Upper lobe of right lung (tissue), 1 donor: ENCODE measurements around the gene A4GALT. TPM values are rescaled to one million over a fixed set of nuclear protein-coding genes. Genes with fewer than 3 reads are reported as not detected.
A peak's percentile ranks its signal among the peaks of the same experiment; 100 is the strongest.
"Not testable (repeated sequence)": the region's sequence is repeated elsewhere in the genome, so short reads cannot be mapped to it uniquely, and the experiment has no call there.

Experiments used
- ATAC-seq: fragments of 200-7000 bp; cut with Tn5 transposase; one replicate; pipeline ENCODE4 v1.9.1; 2020; ENCODE audit warnings: mild to moderate bottlenecking, moderate library complexity
- DNase-seq: peaks from one replicate; pipeline ENCODE4 v3.0.0-alpha.2; 2020
- H3K27ac ChIP-seq: fragments of 200-600 bp; one replicate; pipeline ENCODE4 v1.8.0; 2022
- H3K27me3 ChIP-seq: fragments of 200-600 bp; one replicate; pipeline ENCODE4 v1.8.0; 2022; ENCODE audit warnings: mild to moderate bottlenecking
- H3K36me3 ChIP-seq: fragments of 200-600 bp; one replicate; pipeline ENCODE4 v1.8.0; 2022
- H3K4me1 ChIP-seq: fragments of 200-600 bp; one replicate; pipeline ENCODE4 v1.8.0; 2022
- H3K4me3 ChIP-seq: fragments of 200-600 bp; one replicate; pipeline ENCODE4 v1.8.0; 2022; ENCODE audit warnings: mild to moderate bottlenecking
- H3K9me3 ChIP-seq: fragments of 200-600 bp; one replicate; pipeline ENCODE4 v1.8.0; 2022
- intact Hi-C: fragments of 100-400 bp; cut with DNase I; formaldehyde crosslinking; loops from one replicate; pipeline ENCODE4 v1.11.0; 2022
- total RNA-seq: library from RNA; stranded (reverse); fragmentation: NEBNext Ultra II Directional; extraction: Animal tissue kit (Norgen Biotek cat#: 25700); gene quantifications from one replicate; pipeline ENCODE4 v1.2.1, GENCODE V29; 2021
- TF ChIP-seq, protein P1 (sequence below): fragments of 200-600 bp; IDR thresholded peaks from one replicate; pipeline ENCODE4 v1.8.0; 2022; ENCODE audit warnings: antibody characterized with exemption
- donor health status: DM: no; HTN: yes; CAD: no; lungs with severe emphysema.

The A4GALT gene
- total RNA-seq, 1 donor from 2014 or later: 25.7 TPM

DNA sequence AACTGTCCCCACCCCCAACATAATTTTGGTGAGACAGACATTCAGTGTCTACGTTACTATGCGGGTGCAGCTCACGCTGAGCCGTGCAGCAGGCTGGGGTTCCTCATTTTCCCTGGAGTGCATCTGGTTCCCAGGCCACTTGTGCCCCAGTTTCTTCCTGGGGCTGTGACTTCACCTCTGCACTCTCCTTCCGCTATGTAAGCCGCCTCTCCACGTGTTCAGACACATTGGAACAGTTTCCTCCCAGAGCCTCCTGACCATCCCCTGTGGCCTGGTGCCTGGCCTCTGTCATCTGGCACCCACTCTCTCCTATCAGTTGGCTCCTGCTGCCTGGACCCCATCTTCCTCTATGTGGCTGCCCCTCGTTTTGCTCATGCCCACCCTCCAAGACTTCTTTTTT, 46.2 kb upstream of the A4GALT start:
- Histone ChIP-seq H3K27ac (no peak overlapping the region), H3K36me3 (no peaks in the 10 kb centered on the region), H3K4me3 (no peak overlapping the region), H3K9me3 (no peaks in the 10 kb centered on the region), H3K4me1 (peaks cover 14% of the 10 kb centered on the region), H3K27me3 (no peaks in the 10 kb centered on the region)
- intact Hi-C loops: no loop called here
- ATAC-seq: peak; percentile 84
- TF ChIP-seq, protein P1, sequence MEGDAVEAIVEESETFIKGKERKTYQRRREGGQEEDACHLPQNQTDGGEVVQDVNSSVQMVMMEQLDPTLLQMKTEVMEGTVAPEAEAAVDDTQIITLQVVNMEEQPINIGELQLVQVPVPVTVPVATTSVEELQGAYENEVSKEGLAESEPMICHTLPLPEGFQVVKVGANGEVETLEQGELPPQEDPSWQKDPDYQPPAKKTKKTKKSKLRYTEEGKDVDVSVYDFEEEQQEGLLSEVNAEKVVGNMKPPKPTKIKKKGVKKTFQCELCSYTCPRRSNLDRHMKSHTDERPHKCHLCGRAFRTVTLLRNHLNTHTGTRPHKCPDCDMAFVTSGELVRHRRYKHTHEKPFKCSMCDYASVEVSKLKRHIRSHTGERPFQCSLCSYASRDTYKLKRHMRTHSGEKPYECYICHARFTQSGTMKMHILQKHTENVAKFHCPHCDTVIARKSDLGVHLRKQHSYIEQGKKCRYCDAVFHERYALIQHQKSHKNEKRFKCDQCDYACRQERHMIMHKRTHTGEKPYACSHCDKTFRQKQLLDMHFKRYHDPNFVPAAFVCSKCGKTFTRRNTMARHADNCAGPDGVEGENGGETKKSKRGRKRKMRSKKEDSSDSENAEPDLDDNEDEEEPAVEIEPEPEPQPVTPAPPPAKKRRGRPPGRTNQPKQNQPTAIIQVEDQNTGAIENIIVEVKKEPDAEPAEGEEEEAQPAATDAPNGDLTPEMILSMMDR: no peak
- DNase-seq: peak; percentile 74

DNA sequence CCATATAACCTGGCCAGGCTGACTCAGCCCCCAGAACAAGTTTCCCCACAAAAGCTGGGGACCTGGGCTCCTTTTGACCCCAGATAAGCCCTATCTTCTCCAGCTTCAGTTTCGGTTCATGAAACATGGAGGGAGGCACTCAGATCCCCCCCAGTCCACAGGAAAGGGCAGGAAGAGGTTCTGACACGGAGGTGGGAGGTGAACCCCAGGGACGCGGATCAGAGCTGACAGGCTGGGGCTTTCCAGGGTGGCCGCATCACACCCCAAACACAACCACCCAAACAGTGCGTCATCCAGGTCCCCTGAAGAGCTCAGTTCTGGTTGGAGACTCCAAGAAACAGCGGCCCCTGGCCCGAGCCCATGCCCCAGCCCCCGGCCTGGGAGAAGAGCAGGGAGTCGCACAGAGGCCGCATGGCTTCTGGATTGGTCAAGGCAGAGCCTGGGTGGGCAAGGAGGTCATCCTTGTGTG, 44.3 kb upstream of the A4GALT start:
- Histone ChIP-seq H3K9me3 (no peaks in the 10 kb centered on the region), H3K27ac (no peak overlapping the region), H3K4me1 (peaks cover 9% of the 10 kb centered on the region), H3K4me3 (no peak overlapping the region), H3K27me3 (no peaks in the 10 kb centered on the region), H3K36me3 (no peaks in the 10 kb centered on the region)
- no peak for ATAC-seq
- intact Hi-C loops: no loop called here
- DNase-seq: no peak
- TF ChIP-seq, protein P1: no peak

DNA sequence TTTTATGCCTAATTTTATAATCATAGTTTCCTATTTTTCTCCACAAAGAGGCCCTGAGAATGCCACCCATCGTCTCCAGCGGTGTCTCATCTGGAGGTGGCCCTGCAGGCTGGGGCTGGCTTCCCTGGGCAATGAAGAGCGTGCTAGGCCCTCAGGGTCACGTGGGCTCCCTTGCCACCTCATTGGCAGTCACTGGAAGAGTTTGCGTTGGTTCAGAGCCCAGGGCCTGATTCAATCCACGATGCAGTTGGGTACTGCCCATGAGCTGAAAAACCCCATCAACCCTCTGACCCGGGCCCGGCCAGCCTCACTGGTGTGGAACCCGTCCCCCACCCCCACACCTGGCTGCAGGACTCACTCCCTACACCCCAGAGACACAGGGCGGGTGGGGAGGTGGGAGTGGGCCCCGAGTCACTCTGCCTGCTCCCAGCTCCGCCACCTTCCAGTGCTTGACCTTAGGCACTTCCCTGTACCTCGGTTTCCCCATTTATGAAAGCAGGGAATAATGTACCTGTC, 43.4 kb upstream of the A4GALT start:
- no peak overlapping the region for H3K4me3 ChIP-seq
- intact Hi-C loops: no loop called here
- TF ChIP-seq, protein P1: no peak
- H3K9me3 ChIP-seq: no peaks in the 10 kb centered on the region
- H3K4me1 ChIP-seq: peaks cover under 1% of the 10 kb centered on the region
- DNase-seq: no peak
- H3K27ac ChIP-seq: no peak overlapping the region
- ATAC-seq: no peak
- no peaks in the 10 kb centered on the region for H3K36me3 ChIP-seq
- H3K27me3 ChIP-seq: no peaks in the 10 kb centered on the region

DNA sequence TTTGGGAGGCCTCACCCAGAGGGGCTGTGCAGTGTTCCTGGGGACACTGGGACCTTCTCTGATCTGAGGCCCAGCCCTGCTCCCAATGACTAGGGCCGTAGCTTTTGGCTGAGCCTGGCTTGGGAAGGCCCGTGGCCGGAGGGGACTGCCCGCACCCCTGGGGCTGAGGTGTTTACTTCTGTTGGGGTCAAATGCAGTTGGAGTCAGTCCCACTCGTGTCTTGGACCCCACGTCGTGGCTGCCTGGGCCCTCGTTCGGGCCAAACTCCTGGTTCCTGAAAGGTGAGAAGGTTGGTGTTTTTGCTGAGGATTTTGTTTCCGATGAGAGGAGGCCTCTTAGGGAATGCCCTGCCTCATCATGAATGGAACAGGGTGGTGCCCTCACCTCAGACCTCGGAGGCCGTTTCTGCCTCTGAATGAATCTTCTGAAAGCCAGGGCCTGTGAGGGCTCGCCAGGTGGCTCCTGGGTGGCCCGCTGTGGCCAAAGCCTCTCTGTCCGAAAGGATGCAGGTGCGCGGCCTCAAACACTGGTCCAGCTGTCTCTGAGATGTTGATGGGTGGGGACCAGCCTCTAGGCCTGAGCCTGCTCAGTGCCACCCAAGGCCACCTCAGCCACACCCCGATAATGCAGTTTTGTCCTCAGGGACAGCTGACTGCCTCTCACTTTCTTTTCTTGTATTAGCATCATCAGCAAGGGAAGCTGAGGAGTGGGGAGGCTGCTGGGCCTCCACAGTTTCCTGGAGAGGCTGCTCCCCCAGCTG, 40.3 kb upstream of the A4GALT start:
- no peak overlapping the region for H3K27ac ChIP-seq
- H3K27me3 ChIP-seq: no peaks in the 10 kb centered on the region
- H3K9me3 ChIP-seq: no peaks in the 10 kb centered on the region
- no peak overlapping the region for H3K4me3 ChIP-seq
- intact Hi-C loops: no loop called here
- no peak for ATAC-seq
- no peaks in the 10 kb centered on the region for H3K36me3 ChIP-seq
- no peak for DNase-seq
- TF ChIP-seq, protein P1: no peak
- no peaks in the 10 kb centered on the region for H3K4me1 ChIP-seq

DNA sequence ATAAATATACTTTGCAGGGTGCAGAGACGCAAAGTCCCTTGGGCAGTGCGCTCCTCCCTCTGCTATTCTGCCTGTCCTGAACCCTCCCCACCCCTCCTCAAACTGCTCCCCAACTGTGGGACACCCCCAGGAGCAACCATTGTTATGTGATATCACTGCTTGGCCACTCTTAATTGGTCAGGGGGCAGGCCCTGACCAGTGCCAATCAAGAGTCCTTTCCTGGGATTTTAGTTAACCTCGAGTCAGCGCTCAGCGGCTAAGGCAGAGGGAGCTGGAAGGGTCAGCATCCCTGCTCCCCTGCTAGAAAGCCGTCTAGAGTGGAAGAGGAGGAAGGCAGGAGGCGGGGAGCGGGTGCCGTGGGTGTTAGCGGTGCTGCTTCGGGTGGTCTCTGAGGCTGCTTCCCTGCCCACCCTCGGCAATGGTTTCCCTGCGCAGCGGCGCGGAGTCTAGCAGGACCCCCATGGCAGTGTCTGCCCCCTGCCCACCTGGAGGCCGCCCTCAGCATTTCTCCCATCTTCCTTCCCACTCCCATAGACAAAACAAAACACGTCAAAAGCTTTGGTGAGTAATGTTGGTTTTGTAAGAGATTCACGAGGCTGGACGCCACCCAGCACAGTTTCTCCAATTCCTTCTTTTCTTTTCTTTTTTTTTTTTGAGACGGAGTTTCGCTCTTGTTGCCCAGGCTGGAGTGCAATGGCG, 38.4 kb upstream of the A4GALT start:
- Histone ChIP-seq H3K27me3 (no peaks in the 10 kb centered on the region), H3K9me3 (no peaks in the 10 kb centered on the region), H3K4me3 (no peak overlapping the region), H3K27ac (no peak overlapping the region), H3K4me1 (no peaks in the 10 kb centered on the region), H3K36me3 (no peaks in the 10 kb centered on the region)
- DNase-seq (no peak), ATAC-seq (peak; percentile 26)
- TF ChIP-seq, protein P1: no peak
- intact Hi-C loops: no loop called here

DNA sequence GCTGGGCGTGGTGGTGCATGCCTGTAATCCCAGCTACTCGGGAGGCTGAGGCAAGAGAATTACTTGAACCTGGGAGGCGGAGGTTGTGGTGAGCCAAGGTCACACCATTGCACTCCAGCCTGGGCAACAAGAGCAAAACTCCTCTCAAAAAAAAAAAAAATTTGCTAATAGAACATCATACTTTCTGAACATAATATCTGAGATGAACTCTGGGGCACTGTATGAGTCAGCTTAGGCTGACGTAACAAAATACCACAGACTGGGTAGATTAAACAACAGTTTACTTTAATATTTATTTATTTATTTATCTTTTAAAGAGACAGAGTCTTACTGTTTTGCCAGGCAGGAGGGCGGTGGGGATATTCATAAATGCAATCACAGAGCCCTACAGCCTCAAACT, 34.9 kb upstream of the A4GALT start:
- H3K4me3 ChIP-seq, DNase-seq, H3K36me3 ChIP-seq, intact Hi-C loops, H3K9me3 ChIP-seq, H3K27me3 ChIP-seq, H3K27ac ChIP-seq: not testable (repeated sequence)
- peaks cover 17% of the 10 kb centered on the region for H3K4me1 ChIP-seq
- peak; percentile 43 for ATAC-seq

DNA sequence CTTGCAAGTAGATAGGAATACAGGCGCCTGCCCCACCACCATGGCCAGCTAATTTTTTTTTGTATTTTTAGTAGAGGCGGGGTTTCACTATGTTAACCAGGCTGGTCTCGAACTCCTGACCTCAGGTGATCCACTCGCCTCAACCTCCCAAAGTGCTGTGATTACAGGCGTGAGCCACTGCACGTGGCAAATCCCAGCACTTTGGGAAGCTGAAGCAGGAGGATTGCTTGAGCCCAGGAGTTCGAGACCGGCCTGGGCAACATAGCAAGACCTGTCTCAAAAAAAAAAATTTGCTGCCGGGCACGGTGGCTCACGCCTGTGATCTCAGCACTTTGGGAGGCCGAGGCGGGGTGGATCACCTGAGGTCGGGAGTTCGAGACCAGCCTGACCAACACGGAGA, 34.5 kb upstream of the A4GALT start:
- peaks cover 17% of the 10 kb centered on the region for H3K4me1 ChIP-seq
- intact Hi-C loops, DNase-seq, H3K9me3 ChIP-seq, ATAC-seq, H3K36me3 ChIP-seq, H3K27me3 ChIP-seq, H3K4me3 ChIP-seq, H3K27ac ChIP-seq: not testable (repeated sequence)
